Stimulated activated CD8-positive, alpha-beta memory T cell treated with anti-CD3 and anti-CD28 coated beads, Interleukin-4, amount 100 ng/mL, for 48 hours (primary cell): ENCODE results near the gene ATE1.
"Not testable (repeated sequence)": the region's sequence is repeated elsewhere in the genome, so short reads cannot be mapped to it uniquely, and the experiment has no call there.

Source experiments
- DNase-seq: peaks from one replicate; pipeline ENCODE4 v3.0.0-alpha.2; 2020

Gene ATE1

DNA sequence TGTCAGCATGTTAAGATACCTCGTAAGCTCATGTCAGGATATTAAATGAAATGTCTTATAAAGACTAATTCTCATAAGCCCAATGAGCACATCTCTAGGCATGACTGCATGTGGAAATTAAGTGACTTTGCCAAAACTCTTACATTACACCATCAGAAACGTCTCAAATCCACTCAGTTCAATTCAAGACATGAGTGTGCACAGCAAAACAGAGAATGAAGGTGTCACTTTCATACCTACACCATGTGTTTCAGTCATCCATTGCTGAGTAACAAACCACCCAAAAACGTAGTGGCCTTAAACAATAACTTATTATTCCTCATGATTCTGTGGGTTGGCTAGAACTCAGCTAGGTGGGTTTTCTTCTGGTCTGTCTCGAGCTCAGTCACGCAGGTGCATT lies 99.8 kb downstream of the ATE1 start:
- no peak for DNase-seq

DNA sequence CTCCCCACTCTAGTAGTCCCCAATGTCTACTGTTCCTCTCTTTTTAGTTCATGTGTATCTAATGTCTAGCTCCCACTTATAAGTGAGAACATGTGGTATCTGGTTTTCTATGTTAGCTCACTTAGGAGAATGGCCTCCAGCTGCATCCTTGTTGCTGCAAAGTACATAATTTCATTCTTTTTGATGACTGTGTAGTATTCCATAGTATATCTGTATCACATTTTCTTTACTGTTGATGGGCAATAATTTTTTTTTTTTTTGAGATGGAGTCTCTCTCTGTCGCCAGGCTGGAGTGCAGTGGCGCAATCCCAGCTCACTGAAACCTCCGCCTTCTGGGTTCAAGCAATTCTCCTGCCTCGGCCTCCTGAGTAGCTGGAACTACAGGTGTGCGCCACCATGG lies 101.1 kb downstream of the ATE1 start:
- DNase-seq: not testable (repeated sequence)

DNA sequence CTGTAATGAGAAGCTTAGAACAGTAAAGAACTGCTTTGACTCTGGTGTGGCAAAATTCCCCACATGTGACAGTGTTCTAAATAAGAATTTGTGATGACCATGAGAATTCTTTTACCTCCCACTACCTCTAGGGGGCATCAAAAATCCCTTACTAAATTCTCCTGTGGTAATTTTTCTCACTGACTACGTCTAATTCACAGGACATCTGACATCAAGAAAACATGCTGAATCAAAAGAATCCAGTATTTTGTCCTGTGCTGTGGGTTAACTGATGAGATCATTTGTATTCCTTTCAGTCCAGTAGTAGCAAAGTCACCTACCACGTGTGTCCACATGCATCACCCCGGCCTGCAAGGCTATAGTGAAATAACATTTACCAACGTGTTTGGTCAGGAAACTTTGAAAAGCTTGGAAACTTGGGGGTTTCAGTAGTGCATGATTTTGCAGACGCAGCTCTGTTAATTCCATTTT lies 103.8 kb downstream of the ATE1 start:
- no peak for DNase-seq

- no peak for DNase-seq
Measured at GRCh38 chr10:121822724-121823123, 105.1 kb downstream of the ATE1 start.

GRCh38 chr10:121822180-121822579 lies 105.7 kb downstream of the ATE1 start:
- no peak for DNase-seq

- DNase-seq: no peak
Measured at GRCh38 chr10:121819049-121819448, 108.8 kb downstream of the ATE1 start.

GRCh38 chr10:121818599-121818998 lies 109.2 kb downstream of the ATE1 start:
- no peak for DNase-seq

GRCh38 chr10:121816197-121816596 lies 111.6 kb downstream of the ATE1 start:
- no peak for DNase-seq

GRCh38 chr10:121813857-121814256 lies 114.0 kb downstream of the ATE1 start:
- DNase-seq: no peak

DNA sequence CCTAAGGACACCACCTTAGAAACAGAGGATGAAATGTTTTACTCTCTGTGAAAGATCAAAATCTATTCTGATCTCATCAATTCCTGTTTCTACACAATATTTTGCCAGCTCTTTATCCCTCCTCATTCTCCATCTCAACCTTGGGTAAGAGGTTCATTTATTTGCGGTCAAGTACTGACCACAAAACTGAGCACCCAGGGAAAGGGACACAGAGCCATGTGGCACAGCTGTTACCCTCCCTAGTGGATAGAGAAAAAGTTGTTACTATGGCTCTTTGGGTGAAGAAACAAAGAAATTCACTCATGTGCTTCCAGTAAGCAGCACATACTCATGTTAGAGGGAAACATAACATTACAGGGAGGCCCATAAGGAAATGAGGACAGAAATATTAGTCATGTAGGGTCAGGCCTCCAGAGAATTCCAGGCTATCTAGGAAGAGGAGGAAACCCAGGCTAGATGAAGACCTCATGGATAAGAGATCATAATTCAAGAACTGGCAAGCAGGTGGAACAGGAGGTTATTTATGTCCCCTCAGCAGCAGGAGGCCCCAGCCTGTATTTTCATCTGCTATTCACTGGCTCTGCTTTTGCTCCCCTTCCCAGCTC lies 114.5 kb downstream of the ATE1 start:
- no peak for DNase-seq

DNA sequence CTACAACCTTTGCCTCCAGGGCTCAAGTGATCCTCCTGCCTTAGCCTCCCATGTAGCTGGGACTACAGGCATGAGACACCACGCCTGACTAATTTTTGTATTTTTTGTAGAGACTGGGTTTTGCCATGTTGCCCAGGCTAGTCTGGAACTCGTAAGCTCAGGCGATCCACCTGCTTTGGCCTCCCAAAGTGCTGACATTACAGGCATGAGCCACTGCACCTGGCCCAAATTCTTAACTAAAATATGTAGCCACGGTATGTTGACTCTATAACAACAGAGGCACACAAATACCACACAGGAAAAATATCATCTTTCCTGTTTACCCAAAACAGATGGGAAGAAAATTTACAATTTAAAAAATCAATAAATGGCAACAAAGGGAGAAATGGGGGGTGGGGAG lies 115.8 kb downstream of the ATE1 start:
- DNase-seq: no peak

DNA sequence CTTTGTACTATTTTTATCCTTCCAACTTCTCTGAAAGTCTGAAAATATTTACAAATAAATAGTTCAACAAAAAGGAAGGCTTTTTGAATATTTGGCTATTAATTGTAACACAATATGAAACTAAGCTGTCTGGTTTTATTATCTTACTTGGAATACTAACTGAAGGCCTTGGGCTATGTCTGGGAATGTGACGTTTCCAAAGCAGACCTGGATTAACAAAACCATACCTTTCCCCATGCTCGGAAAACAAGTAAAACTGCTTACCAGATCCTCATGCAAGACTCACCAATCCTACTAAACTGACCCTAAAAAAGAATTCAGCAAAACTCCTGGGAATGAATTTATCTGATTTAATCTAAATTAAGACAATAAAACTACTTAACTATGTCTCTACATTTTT lies 116.4 kb downstream of the ATE1 start:
- DNase-seq: no peak

DNA sequence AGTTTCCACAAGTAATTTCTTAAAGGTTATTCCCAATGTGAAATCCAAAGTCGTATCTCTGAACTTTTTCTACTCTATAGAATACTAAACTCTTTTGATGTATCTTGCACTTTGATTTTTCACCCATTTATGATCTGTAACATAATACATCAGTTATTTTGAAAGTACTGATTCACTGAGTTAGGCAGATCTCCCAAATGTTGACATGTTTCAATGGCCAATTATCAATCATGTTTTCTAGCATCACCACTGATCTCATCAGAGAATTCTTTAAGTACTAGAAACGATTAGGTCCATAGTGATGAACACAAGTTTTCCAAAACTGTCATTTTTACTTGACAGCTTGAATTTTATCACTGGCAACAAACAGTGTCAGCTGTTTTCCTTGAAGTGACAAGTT lies 119.0 kb downstream of the ATE1 start:
- DNase-seq: no peak

GRCh38 chr10:121804460-121804859 lies 123.4 kb downstream of the ATE1 start:
- no peak for DNase-seq

DNA sequence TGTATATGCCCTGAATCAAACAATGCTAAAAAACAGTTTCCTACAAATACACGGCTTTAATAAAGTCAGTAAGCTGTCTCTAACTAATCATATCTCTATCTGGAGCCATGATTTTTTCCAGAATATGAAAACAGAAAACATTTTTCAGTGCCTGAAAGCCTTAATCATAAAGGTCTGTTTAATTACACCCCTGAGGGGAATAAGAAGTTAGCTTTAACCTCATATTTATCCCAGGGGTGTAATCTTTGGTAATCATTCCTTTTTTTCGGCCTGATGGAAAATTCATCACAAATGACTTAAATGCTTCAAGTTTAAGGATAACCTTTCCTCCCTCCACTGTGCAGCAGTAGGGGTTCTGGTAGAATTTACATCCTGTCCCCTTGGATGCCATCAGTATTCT lies 124.2 kb downstream of the ATE1 start:
- no peak for DNase-seq

GRCh38 chr10:121800831-121801230 lies 127.0 kb downstream of the ATE1 start:
- no peak for DNase-seq

GRCh38 chr10:121800146-121800545 lies 127.7 kb downstream of the ATE1 start:
- DNase-seq: no peak

DNA sequence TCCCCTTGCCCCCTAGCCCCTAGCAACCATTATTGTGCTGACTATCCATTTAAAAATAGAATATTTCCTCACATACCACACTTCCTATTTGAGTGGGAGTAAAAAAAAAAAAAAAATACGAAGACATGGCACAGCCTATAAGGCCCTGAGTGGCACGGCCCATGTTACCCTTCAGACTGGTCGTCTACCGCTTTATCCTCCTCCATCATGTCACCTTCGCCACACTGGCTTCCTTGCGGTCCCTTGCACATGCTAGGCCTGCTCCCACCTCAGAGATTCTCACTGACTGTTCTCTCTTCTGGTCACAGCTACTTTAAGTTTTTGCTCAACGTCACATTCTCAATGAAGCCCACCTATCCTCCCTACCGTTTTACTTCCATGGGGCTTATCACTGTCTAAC lies 130.3 kb downstream of the ATE1 start:
- no peak for DNase-seq

GRCh38 chr10:121796342-121796741 lies 131.5 kb downstream of the ATE1 start:
- no peak for DNase-seq

DNA sequence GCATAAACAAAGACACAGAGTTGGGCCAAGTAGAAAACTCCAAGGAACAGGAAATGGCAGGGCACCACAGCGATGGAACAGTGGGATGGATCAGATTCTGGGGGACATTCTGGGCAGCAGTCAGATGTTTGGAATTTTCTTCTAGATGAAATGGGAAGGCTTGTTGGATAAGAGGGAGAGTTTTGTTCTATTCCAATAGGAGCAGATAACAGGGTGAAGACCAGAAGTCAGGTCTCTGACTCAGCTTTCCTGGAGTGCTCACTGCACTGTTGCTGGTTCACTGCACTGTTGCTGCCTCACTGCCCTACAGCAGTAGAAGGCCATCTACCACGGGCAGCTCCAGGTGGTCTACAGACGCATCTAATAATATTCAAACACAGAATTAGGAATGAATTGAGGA lies 135.6 kb downstream of the ATE1 start:
- no peak for DNase-seq

DNA sequence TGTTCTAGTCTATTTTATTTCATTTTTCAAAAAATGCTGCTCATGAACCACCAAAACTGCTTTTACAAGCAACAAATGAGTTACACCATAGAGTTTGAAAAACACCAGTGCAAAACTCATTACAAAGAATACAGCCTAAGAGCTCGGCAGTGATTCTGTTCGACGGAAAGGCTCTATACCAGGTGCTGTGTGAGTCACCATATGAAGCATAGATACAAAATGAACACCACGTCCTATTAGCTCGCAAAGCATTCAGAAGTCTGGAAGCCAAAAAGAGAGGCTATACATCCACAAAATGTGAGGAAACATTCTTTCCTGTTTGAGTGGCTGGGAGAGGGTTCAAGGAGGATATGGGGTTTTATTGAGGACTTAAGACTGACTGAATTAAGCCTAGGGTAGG lies 136.1 kb downstream of the ATE1 start:
- DNase-seq: no peak

DNA sequence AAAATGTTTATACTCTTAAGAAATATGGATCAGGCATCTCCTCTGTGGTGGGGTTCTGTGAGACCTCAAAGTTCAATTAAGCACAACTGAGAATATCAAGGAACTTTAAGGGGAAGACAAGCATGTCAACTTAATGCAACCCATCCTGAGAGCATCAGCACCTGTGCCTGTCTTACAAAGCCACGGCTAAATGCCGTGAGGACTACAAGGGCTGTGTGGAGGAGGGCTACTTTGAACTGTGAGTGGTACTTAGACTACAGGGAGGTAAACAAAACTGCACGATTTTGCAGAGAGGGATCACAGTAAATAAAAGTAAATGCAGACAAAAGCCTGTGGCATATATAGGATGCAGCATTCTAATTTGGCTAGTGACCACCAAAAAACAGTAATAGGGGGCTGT lies 139.1 kb downstream of the ATE1 start:
- no peak for DNase-seq

GRCh38 chr10:121788115-121788514 lies 139.7 kb downstream of the ATE1 start:
- DNase-seq: no peak

DNA sequence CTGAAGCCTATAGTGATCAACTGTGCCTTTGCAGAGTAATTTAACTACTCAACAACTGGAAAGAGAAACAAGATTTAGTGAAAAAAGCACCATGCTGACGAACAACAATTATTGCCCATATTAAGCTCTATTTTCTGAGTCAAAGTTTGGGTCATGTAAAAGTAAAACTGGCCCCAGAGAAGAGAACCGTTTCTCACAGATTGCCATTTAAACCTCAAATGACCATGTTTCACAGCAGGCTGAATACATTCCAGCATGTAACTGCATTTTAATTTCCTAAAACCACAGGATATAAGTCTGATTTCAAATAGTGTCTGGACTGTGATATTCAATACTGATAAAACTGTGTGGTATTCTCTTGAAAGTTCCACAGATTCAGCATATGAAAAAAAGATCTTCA lies 140.7 kb downstream of the ATE1 start:
- no peak for DNase-seq

GRCh38 chr10:121783782-121784372 lies 144.0 kb downstream of the ATE1 start:
- DNase-seq: no peak
